CD4-positive, alpha-beta T cell treated with Interleukin-1 beta for 1 hour (primary cell): ENCODE measurements around the gene PATE4.

Experiments used
- DNase-seq, 2 donors: peaks; one replicate each; pipeline ENCODE4 v3.0.0-alpha.2; 2020 to 2022

PATE4 gene

DNA sequence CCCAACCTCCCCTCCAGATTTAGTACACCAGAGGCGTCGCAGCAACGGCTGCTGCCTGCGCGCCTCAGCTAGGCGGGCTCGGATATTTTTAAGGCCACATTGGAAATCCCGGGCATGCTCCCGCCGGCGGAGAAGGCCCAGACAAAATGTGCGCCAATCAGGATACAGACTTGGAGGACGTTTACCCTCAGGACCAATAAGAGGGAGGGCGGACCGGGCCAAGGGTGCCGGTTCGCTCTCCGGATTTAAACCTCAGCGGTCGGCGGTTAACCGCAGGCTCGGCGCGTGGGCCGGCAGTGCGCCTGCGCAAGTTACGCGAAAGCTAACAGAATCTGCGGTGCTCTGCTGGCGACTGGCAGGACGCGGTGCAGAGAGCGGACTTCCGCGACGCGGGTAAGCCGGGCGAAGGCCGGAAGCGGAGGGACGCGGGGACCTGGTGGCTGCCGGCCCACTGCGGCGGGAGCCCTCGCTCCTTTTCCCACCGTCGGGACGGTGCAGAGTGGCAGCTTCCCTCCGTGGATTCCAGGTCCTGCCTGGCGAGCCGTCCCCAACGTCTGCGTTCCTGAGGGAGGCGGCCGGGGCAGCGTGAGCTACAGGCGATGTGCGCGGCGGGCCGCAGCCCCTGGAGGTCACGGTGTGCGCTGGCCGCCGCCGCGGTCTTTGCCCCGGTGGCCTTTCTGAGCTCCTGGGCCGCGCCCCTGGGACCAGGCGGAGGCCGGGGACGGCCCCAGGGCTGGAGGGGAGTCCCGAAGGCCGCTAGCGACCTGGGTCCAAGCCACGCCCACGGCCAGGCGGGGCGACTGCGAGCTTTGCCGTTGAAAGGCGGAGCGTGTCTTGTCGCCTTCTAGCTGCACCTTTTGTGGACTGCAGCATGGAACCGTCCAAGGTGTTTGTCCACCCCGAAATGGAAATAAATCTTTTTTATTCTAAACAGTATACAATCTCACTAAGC, 54.5 kb downstream of the PATE4 start, which contains the start of gene HYLS1:
Gene HYLS1 (plus strand): TSS at position 296 of the 952 bp plus-strand sequence. CDS start 11,701 bp downstream, outside the sequence.
- DNase-seq, result peak; percentile 96
